ENCODE measurements around the gene OVOL1.

- TF ChIP-seq EZH2 (IDR thresholded peaks at IDR 0.05; ENCODE audit: low read depth, low read length, severe bottlenecking), result no peak
- no peak for TF ChIP-seq RAD21 (IDR thresholded peaks at IDR 0.05 in 1 of 2, conservative IDR thresholded peaks at IDR 0.05 in 1 of 2; ENCODE audit: low read depth in 2 of 2, low read length in 2 of 2)
- TF ChIP-seq CEBPB (IDR thresholded peaks at IDR 0.05; ENCODE audit: low read depth, low read length), result no peak
- no peak for TF ChIP-seq CTCF (IDR thresholded peaks at IDR 0.05; ENCODE audit: control extremely low read depth in 1 of 3, insufficient read depth in 1 of 3, low read depth in 1 of 3, low read length in 3 of 3)
- TF ChIP-seq POLR2AphosphoS5 (IDR thresholded peaks at IDR 0.05; ENCODE audit: low read depth, low read length), result no peak
- TF ChIP-seq EP300 (IDR thresholded peaks at IDR 0.05; ENCODE audit: borderline replicate concordance in 1 of 2, low read depth in 2 of 2, low read length in 2 of 2), result no peak
Observed at GRCh38 chr11:65826984-65827735, 40.3 kb downstream of the OVOL1 start.
